K562 (cell line): ENCODE results near the gene DUS1L. TPM values are rescaled to one million over a fixed set of nuclear protein-coding genes. Genes with fewer than 3 reads are reported as not detected.

Source experiments
- ASH1L ChIP-seq: fragments of 450-650 bp; IDR thresholded peaks from 2 replicates; pipeline ENCODE4 v1.6.1; 2018; ENCODE audit warnings: borderline replicate concordance, mild to moderate bottlenecking, low read depth; ENCODE audit not compliant: partially characterized antibody
- CBX3 ChIP-seq, 2 experiments: IDR thresholded peaks; 1 replicate in 1 of 2; 2 replicates in 1 of 2; pipeline ENCODE4 v1.6.1; 2012; ENCODE audit warnings: inconsistent platforms in 2 of 2, low read length in 2 of 2, borderline replicate concordance in 1 of 2, control low read depth in 1 of 2
- CHCHD3 ChIP-seq: fragments of 250-450 bp; sonication (Bioruptor Pico); IDR thresholded peaks from 2 replicates; pipeline ENCODE4 v2.1.2; 2022; ENCODE audit warnings: mild to moderate bottlenecking
- GTF2E2 ChIP-seq: fragments of 200-800 bp; sonication (Bioruptor generic); IDR thresholded peaks from 2 replicates; pipeline ENCODE4 v1.6.1; 2016; ENCODE audit warnings: missing genetic modification characterization, missing compliant biosample characterization
- MEF2D ChIP-seq: conservative IDR thresholded peaks from 2 replicates; pipeline ENCODE4 v1.6.1; 2016; ENCODE audit warnings: low read depth, missing genetic modification characterization, missing compliant biosample characterization
- PTBP1 ChIP-seq: fragments of 200-400 bp; formaldehyde crosslinking; IDR thresholded peaks from 2 replicates; pipeline ENCODE4 v1.6.1; 2017; ENCODE audit warnings: low read depth, low read length
- RBM34 ChIP-seq: fragments of 200-400 bp; formaldehyde crosslinking; IDR thresholded peaks from 2 replicates; pipeline ENCODE4 v1.6.1; 2018; ENCODE audit warnings: low read length, borderline replicate concordance; ENCODE audit not compliant: insufficient read depth
- SOX6 ChIP-seq: fragments of 450-650 bp; IDR thresholded peaks from 2 replicates; pipeline ENCODE4 v1.6.1; 2014; ENCODE audit warnings: mild to moderate bottlenecking
- STAT5B ChIP-seq: fragments of 250-450 bp; sonication (Bioruptor Pico); IDR thresholded peaks from 2 replicates; pipeline ENCODE4 v1.8.0; 2021; ENCODE audit warnings: mild to moderate bottlenecking, inconsistent platforms
- SUPT5H ChIP-seq: fragments of 450-650 bp; IDR thresholded peaks from 2 replicates; pipeline ENCODE4 v1.6.1; 2016
- TRIM28 ChIP-seq: fragments of 450-650 bp; IDR thresholded peaks from 2 replicates; pipeline ENCODE4 v1.6.1; 2017
- ZBTB12 ChIP-seq: fragments of 250-450 bp; sonication (Bioruptor Pico); IDR thresholded peaks from 2 replicates; pipeline ENCODE4 v1.4.0; 2020
- ZMIZ1 ChIP-seq, 2 experiments: fragments of 150-350 bp in 1 of 2; IDR thresholded peaks; 2 replicates each; pipeline ENCODE4 v1.6.1; 2012 to 2016; ENCODE audit warnings: low read depth in 2 of 2, low read length in 2 of 2, mild to moderate bottlenecking in 1 of 2, moderate library complexity in 1 of 2
- ZNF57 ChIP-seq: fragments of 450-650 bp; formaldehyde crosslinking; IDR thresholded peaks from 2 replicates; pipeline ENCODE4 v1.4.0; 2020; ENCODE audit warnings: mild to moderate bottlenecking, moderate library complexity
- ZNF583 ChIP-seq: fragments of 250-450 bp; sonication (Bioruptor Pico); IDR thresholded peaks from 2 replicates; pipeline ENCODE4 v1.4.0; 2020
- ZNF655 ChIP-seq: fragments of 250-450 bp; sonication (Bioruptor Pico); IDR thresholded peaks from 2 replicates; pipeline ENCODE4 v1.5.0; 2021
- ZNF830 ChIP-seq: fragments of 250-450 bp; sonication (Bioruptor Pico); IDR thresholded peaks from 2 replicates; pipeline ENCODE4 v1.5.0; 2021; ENCODE audit warnings: mild to moderate bottlenecking
- polyA plus RNA-seq, 8 experiments: library from polyadenylated mRNA; depleted of rRNA in 4 of 8; stranded (reverse) in 5 of 8; unstranded in 3 of 8; fragments of >200 nt; fragmentation: Nextera tagmentation in 2 of 8; fragmentation: Illumina TruSeq in 1 of 8; extraction: Ambion mirVana in 2 of 8; extraction: Trizol in 1 of 8; gene quantifications; 2 replicates each; pipeline versions ENCODE4 v1.2.1 to v1.2.3, GENCODE V29; 2011 to 2014; ENCODE audit warnings: inconsistent platforms in 1 of 8, missing spikeins in 1 of 8
- total RNA-seq, 7 experiments: library from RNA; depleted of rRNA in 6 of 7; stranded (reverse); fragments of >200 nt in 6 of 7; fragmentation: Illumina TruSeq in 2 of 7; extraction: Trizol in 2 of 7; gene quantifications; 2 replicates each; pipeline versions ENCODE4 v1.2.1 to v1.2.3, GENCODE V29; 2011 to 2021; ENCODE audit warnings: low replicate concordance in 1 of 7
- TF ChIP-seq, protein P1 (sequence below): fragments of 450-650 bp; IDR thresholded peaks from 2 replicates; pipeline ENCODE4 v1.6.1; 2016; ENCODE audit warnings: low read depth, mild to moderate bottlenecking, moderate library complexity
- TF ChIP-seq, protein P2 (sequence below): sonication (generic); formaldehyde crosslinking; IDR thresholded peaks from 2 replicates; pipeline ENCODE4 v1.8.0; 2022; ENCODE audit warnings: missing genetic modification reagents, mild to moderate bottlenecking, borderline replicate concordance

Gene DUS1L
- total and polyA plus RNA-seq, 9 of the 15 experiments (the other 6 are each of a cell fraction or from before 2014, with no cell fraction given), result 7.8 to 210 (median 83.9) TPM

- no peak; a peak in 2 of 4 replicates for TF ChIP-seq ZMIZ1 (IDR thresholded peaks at IDR 0.05; ENCODE audit: low read depth in 2 of 2, low read length in 2 of 2)
- TF ChIP-seq ASH1L, result no peak
- no peak for TF ChIP-seq TRIM28
- TF ChIP-seq ZNF583 (CRISPR knock-in tag), result no peak
- no peak for TF ChIP-seq ZNF57 (CRISPR knock-in tag)
- peak; percentile 64 for TF ChIP-seq SOX6
- no peak for TF ChIP-seq ZNF655
- no peak for TF ChIP-seq ZBTB12 (CRISPR knock-in tag)
- no peak for TF ChIP-seq GTF2E2 (tag)
- TF ChIP-seq CBX3 (IDR thresholded peaks at IDR 0.05; ENCODE audit: borderline replicate concordance in 1 of 2, low read length in 2 of 2), result no peak
- no peak for TF ChIP-seq ZNF830 (CRISPR knock-in tag)
- TF ChIP-seq, protein P1, sequence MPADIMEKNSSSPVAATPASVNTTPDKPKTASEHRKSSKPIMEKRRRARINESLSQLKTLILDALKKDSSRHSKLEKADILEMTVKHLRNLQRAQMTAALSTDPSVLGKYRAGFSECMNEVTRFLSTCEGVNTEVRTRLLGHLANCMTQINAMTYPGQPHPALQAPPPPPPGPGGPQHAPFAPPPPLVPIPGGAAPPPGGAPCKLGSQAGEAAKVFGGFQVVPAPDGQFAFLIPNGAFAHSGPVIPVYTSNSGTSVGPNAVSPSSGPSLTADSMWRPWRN, result no peak
- TF ChIP-seq CHCHD3 (CRISPR knock-in tag), result 0 out of 2 replicates have a peak, but pooled peaks have one; percentile 9
- TF ChIP-seq PTBP1, result no peak
- TF ChIP-seq MEF2D (tag), result no peak
- no peak for TF ChIP-seq STAT5B (CRISPR knock-in tag)
- peak; percentile 83; the same call in 1 of the 2 replicates for TF ChIP-seq RBM34
- peak; percentile 99 for TF ChIP-seq SUPT5H
- TF ChIP-seq, protein P2, sequence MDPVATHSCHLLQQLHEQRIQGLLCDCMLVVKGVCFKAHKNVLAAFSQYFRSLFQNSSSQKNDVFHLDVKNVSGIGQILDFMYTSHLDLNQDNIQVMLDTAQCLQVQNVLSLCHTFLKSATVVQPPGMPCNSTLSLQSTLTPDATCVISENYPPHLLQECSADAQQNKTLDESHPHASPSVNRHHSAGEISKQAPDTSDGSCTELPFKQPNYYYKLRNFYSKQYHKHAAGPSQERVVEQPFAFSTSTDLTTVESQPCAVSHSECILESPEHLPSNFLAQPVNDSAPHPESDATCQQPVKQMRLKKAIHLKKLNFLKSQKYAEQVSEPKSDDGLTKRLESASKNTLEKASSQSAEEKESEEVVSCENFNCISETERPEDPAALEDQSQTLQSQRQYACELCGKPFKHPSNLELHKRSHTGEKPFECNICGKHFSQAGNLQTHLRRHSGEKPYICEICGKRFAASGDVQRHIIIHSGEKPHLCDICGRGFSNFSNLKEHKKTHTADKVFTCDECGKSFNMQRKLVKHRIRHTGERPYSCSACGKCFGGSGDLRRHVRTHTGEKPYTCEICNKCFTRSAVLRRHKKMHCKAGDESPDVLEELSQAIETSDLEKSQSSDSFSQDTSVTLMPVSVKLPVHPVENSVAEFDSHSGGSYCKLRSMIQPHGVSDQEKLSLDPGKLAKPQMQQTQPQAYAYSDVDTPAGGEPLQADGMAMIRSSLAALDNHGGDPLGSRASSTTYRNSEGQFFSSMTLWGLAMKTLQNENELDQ (CRISPR knock-in tag), result no peak
These were observed 28.3 kb downstream of the DUS1L start, which contains the start of gene DCXR (continued) for GRCh38 chr17:82037092-82037888.
